Neural progenitor cell (in vitro differentiated cells): ENCODE measurements around the gene PLA1A. TPM values are rescaled to one million over a fixed set of nuclear protein-coding genes. Genes with fewer than 3 reads are reported as not detected.
"Not testable (repeated sequence)": the region's sequence is repeated elsewhere in the genome, so short reads cannot be mapped to it uniquely, and the experiment has no call there.

Experiments used
- DNase-seq: peaks from one replicate; pipeline ENCODE4 v3.0.0-alpha.2; 2016; ENCODE audit warnings: low spot score
- H2AFZ ChIP-seq: fragments of 200-600 bp; sonication (generic); replicated peaks from 2 replicates; pipeline ENCODE4 v1.6.1; 2016; ENCODE audit warnings: antibody characterized with exemption
- H3F3A ChIP-seq: fragments of 200-600 bp; sonication (generic); 2 replicates; pipeline ENCODE4 v1.6.1; 2016; ENCODE audit warnings: antibody characterized with exemption, low read depth
- H3K27ac ChIP-seq: fragments of 200-600 bp; sonication (generic); 2 replicates; pipeline ENCODE4 v1.5.1; 2016; ENCODE audit warnings: mild to moderate bottlenecking
- H3K27me3 ChIP-seq: fragments of 200-600 bp; sonication (generic); 2 replicates; pipeline ENCODE4 v1.6.1; 2016; ENCODE audit warnings: mild to moderate bottlenecking, moderate library complexity
- H3K36me3 ChIP-seq: fragments of 200-600 bp; sonication (generic); 2 replicates; pipeline ENCODE4 v1.5.1; 2016
- H3K4me1 ChIP-seq: fragments of 200-600 bp; sonication (generic); 2 replicates; pipeline ENCODE4 v1.6.1; 2016; ENCODE audit warnings: mixed run types
- H3K4me2 ChIP-seq: fragments of 200-600 bp; sonication (generic); 2 replicates; pipeline ENCODE4 v1.6.1; 2016
- H3K4me3 ChIP-seq: fragments of 200-600 bp; sonication (generic); 2 replicates; pipeline ENCODE4 v1.5.1; 2016
- H3K79me2 ChIP-seq: fragments of 200-600 bp; sonication (generic); 2 replicates; pipeline ENCODE4 v1.6.1; 2016; ENCODE audit warnings: low read depth
- H3K9ac ChIP-seq: fragments of 200-600 bp; sonication (generic); 2 replicates; pipeline ENCODE4 v1.6.1; 2016
- H3K9me3 ChIP-seq: fragments of 200-600 bp; sonication (generic); 2 replicates; pipeline ENCODE4 v1.5.1; 2016; ENCODE audit warnings: low read depth
- H4K20me1 ChIP-seq: fragments of 200-600 bp; sonication (generic); 2 replicates; pipeline ENCODE4 v1.6.1; 2016; ENCODE audit warnings: low read depth
- H3K27ac Mint-ChIP-seq: 3 replicates; pipeline ENCODE4 v1.8.0; 2021; ENCODE audit warnings: mixed read lengths
- H3K27me3 Mint-ChIP-seq: 2 replicates; pipeline ENCODE4 v1.8.0; 2022; ENCODE audit warnings: low read depth, mild to moderate bottlenecking, inconsistent platforms, moderate library complexity, mixed read lengths; ENCODE audit not compliant: insufficient read depth
- H3K36me3 Mint-ChIP-seq: 3 replicates; pipeline ENCODE4 v1.8.0; 2021; ENCODE audit warnings: mixed read lengths
- H3K4me1 Mint-ChIP-seq: 3 replicates; pipeline ENCODE4 v1.8.0; 2021; ENCODE audit warnings: mixed read lengths
- H3K4me3 Mint-ChIP-seq: 3 replicates; pipeline ENCODE4 v1.8.0; 2021; ENCODE audit warnings: mild to moderate bottlenecking, moderate library complexity, mixed read lengths
- H3K9me3 Mint-ChIP-seq: 3 replicates; pipeline ENCODE4 v1.8.0; 2020; ENCODE audit warnings: mixed read lengths
- CTCF ChIP-seq: fragments of 200-600 bp; sonication (generic); IDR thresholded peaks from 2 replicates; pipeline ENCODE4 v1.5.1; 2017; ENCODE audit warnings: antibody characterized with exemption, mild to moderate bottlenecking
- EZH2 ChIP-seq: fragments of 200-600 bp; sonication (generic); IDR thresholded peaks from 2 replicates; pipeline ENCODE4 v1.6.1; 2017; ENCODE audit warnings: antibody characterized with exemption, mild to moderate bottlenecking, moderate library complexity
- EZH2phosphoT487 ChIP-seq: fragments of 200-600 bp; sonication (generic); IDR thresholded peaks from 2 replicates; pipeline ENCODE4 v1.6.1; 2017; ENCODE audit warnings: antibody characterized with exemption
- total RNA-seq: library from RNA; depleted of rRNA; stranded (reverse); fragments of >200 nt; gene quantifications from 2 replicates; pipeline ENCODE4 v1.2.3, GENCODE V29; 2015; ENCODE audit warnings: low replicate concordance

Gene PLA1A
- total RNA-seq, 1 donor from 2014 or later: not detected

GRCh38 chr3:119590706-119591105, 7.0 kb upstream of the PLA1A start:
- Mint-ChIP-seq H3K27me3 (peaks cover 8% of the 10 kb centered on the region), H3K4me3 (no peak overlapping the region), H3K36me3 (no peaks in the 10 kb centered on the region), H3K4me1 (peaks cover 7% of the 10 kb centered on the region), H3K27ac (no peak overlapping the region), H3K9me3 (peaks cover 7% of the 10 kb centered on the region)
- no peak overlapping the region for H3K9ac ChIP-seq
- no peaks in the 10 kb centered on the region for H3K27me3 ChIP-seq
- TF ChIP-seq CTCF (no peak), EZH2 (no peak)
- peaks cover 16% of the 10 kb centered on the region for H3K4me1 ChIP-seq
- H3K36me3 ChIP-seq: no peaks in the 10 kb centered on the region
- peaks cover 18% of the 10 kb centered on the region for H3F3A ChIP-seq
- DNase-seq: no peak
- H3K4me2 ChIP-seq: no peak overlapping the region
- H3K4me3 ChIP-seq: no peak overlapping the region
- H2AFZ ChIP-seq: no peak overlapping the region
- no peaks in the 10 kb centered on the region for H3K9me3 ChIP-seq
- H4K20me1 ChIP-seq: no peaks in the 10 kb centered on the region
- H3K79me2 ChIP-seq: no peaks in the 10 kb centered on the region
- H3K27ac ChIP-seq: no peak overlapping the region

DNA sequence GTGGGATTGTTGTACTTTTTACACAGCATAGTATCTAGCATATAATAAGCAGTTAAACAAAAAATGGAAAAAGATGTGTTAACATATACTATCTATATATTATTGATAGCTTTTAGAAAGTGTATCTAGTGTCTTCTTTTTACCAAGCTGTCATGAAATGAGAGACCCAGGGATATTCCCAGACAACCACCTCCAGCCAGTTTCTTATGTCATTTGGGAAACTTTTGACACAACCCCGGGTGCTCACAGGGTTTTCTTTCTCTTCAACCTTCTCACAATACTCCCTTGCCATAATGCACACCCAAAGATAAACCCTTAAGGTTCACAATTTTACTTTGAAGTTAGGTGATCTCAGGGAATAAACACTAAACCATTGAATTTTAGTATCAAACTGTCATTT, 4.8 kb upstream of the PLA1A start:
- Histone ChIP-seq H3K4me1 (peaks cover 16% of the 10 kb centered on the region), H3F3A (peaks cover 18% of the 10 kb centered on the region), H3K4me2 (no peak overlapping the region), H3K79me2 (no peaks in the 10 kb centered on the region), H2AFZ (no peak overlapping the region), H3K9me3 (no peaks in the 10 kb centered on the region), H4K20me1 (no peaks in the 10 kb centered on the region), H3K9ac (no peak overlapping the region), H3K27ac (no peak overlapping the region), H3K4me3 (no peak overlapping the region), H3K27me3 (no peaks in the 10 kb centered on the region), H3K36me3 (no peaks in the 10 kb centered on the region)
- no peak for DNase-seq
- Mint-ChIP-seq H3K4me1 (peaks cover 7% of the 10 kb centered on the region), H3K27me3 (peaks cover 8% of the 10 kb centered on the region), H3K9me3 (peaks cover 7% of the 10 kb centered on the region), H3K27ac (no peak overlapping the region), H3K4me3 (no peak overlapping the region), H3K36me3 (no peaks in the 10 kb centered on the region)
- TF ChIP-seq EZH2 (no peak), EZH2phosphoT487 (no peak), CTCF (no peak)

DNA sequence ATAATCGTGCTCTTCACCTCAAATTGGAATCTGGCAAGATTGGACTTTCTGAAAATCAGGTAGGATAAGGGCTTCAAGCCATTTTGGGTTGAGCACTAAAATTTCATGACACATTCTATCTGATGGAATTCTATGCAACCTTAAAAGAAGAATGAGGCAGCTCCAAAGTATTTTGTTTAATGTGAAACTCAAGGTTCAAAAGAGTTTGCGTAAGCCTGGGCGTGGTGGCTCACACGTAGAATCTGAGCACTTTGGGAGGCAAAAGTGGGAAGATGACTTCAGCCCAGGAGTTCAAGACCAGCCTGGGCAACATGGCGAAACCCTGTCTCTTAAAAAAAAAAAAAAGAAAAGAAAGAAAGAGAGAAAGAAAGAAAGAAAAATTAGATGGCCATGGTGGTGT, 3.6 kb upstream of the PLA1A start:
- no peak overlapping the region for H3K4me3 Mint-ChIP-seq
- Histone ChIP-seq H3K36me3 (no peaks in the 10 kb centered on the region), H3K4me3 (no peak overlapping the region), H4K20me1 (no peaks in the 10 kb centered on the region), H3K79me2 (no peaks in the 10 kb centered on the region), H3K4me2 (no peak overlapping the region), H3K9me3 (no peaks in the 10 kb centered on the region), H3K9ac (no peak overlapping the region), H3K27ac (no peak overlapping the region), H3K4me1 (peaks cover 11% of the 10 kb centered on the region), H3K27me3 (no peaks in the 10 kb centered on the region), H2AFZ (no peak overlapping the region), H3F3A (peaks cover 15% of the 10 kb centered on the region)
- peaks cover 7% of the 10 kb centered on the region for H3K9me3 Mint-ChIP-seq
- no peak overlapping the region for H3K27ac Mint-ChIP-seq
- TF ChIP-seq EZH2phosphoT487 (no peak), EZH2 (no peak), CTCF (no peak)
- H3K4me1 Mint-ChIP-seq: peaks cover 7% of the 10 kb centered on the region
- H3K36me3 Mint-ChIP-seq: no peaks in the 10 kb centered on the region
- peaks cover 6% of the 10 kb centered on the region for H3K27me3 Mint-ChIP-seq
- DNase-seq: no peak

GRCh38 chr3:119594929-119595328, 2.8 kb upstream of the PLA1A start:
- H3K4me1 Mint-ChIP-seq, H3K27me3 ChIP-seq, H3K27ac ChIP-seq, H3K9ac ChIP-seq, H3K27me3 Mint-ChIP-seq, H4K20me1 ChIP-seq, H3K4me1 ChIP-seq, H2AFZ ChIP-seq, H3K27ac Mint-ChIP-seq, H3K36me3 Mint-ChIP-seq, H3K4me3 Mint-ChIP-seq, DNase-seq, H3F3A ChIP-seq, H3K36me3 ChIP-seq, H3K4me3 ChIP-seq, H3K4me2 ChIP-seq, H3K9me3 Mint-ChIP-seq, H3K79me2 ChIP-seq, H3K9me3 ChIP-seq: not testable (repeated sequence)
